K562 (cell line): ENCODE results near the gene SIRPB2. TPM values are rescaled to one million over a fixed set of nuclear protein-coding genes. Genes with fewer than 3 reads are reported as not detected.

Experiments
- ATAC-seq: fragments of 200-7000 bp; cut with Tn5 transposase; 3 replicates; pipeline ENCODE4 v1.9.1; 2020; ENCODE audit warnings: moderate library complexity
- BruUV-seq: library from RNA; stranded (reverse); fragments of 400-500 nt; replicated peaks from 2 replicates; lab custom pipeline; 2021; lab: Mats Ljungman, UMichigan
- CTCF ChIA-PET: fragments of 300-600 bp; formaldehyde crosslinking; extraction: SDS; loops from one replicate; lab custom pipeline; 2021; ENCODE audit warnings: low intra/inter-chr PET ratio; lab: Yijun Ruan, JAX
- POLR2A ChIA-PET: fragments of 300-600, 350-650 bp; sonication (Branson Sonifier 250); formaldehyde crosslinking; extraction: SDS; loops from one replicate; lab custom pipeline; 2021; ENCODE audit warnings: antibody characterized with exemption, inconsistent platforms; lab: Yijun Ruan, JAX
- DNase-seq, 4 experiments: peaks; one replicate each; pipeline versions ENCODE4 v3.0.0 to v3.0.0-alpha.2; 2011 to 2018; ENCODE audit warnings: low spot score in 3 of 4, mixed read lengths in 3 of 4; ENCODE audit errors: extremely low read depth in 1 of 4
- FAIRE-seq: peaks from 2 replicates; lab custom pipeline; 2011; peaks lifted over from hg19 to GRCh38; lab: Jason Lieb, UNC
- H2AFZ ChIP-seq: 2 replicates; pipeline ENCODE4 v1.6.0; 2011; ENCODE audit warnings: low read depth, low read length, control low read depth, inconsistent platforms
- H3K27ac ChIP-seq: fragments of 200-600 bp; 3 replicates; pipeline ENCODE4 v1.8.0; 2011; ENCODE audit warnings: low read depth, mild to moderate bottlenecking, control low read depth, inconsistent platforms, low read length, moderate library complexity, mixed read lengths; ENCODE audit errors: extremely low read depth
- H3K27me3 ChIP-seq, 2 experiments: fragments of 300-600 bp in 1 of 2; 2 replicates in 1 of 2; 3 replicates in 1 of 2; pipeline versions ENCODE4 v1.6.0 to v1.8.0; 2011; ENCODE audit warnings: inconsistent platforms in 2 of 2, low read length in 2 of 2, mild to moderate bottlenecking in 1 of 2, mixed read lengths in 1 of 2, moderate library complexity in 1 of 2; ENCODE audit not compliant: control insufficient read depth in 2 of 2, insufficient read depth in 2 of 2
- H3K36me3 ChIP-seq: fragments of 300-600 bp; 3 replicates; pipeline ENCODE4 v1.8.0; 2011; ENCODE audit warnings: mild to moderate bottlenecking, low read length, inconsistent platforms; ENCODE audit not compliant: control insufficient read depth, insufficient read depth
- H3K4me1 ChIP-seq, 2 experiments: fragments of 200-600 bp in 1 of 2; replicated peaks in 1 of 2; 2 replicates in 1 of 2; 3 replicates in 1 of 2; pipeline versions ENCODE4 v1.5.1 to v1.8.0; 2011; ENCODE audit warnings: inconsistent platforms in 2 of 2, low read length in 2 of 2, mild to moderate bottlenecking in 1 of 2, mixed read lengths in 1 of 2, moderate library complexity in 1 of 2; ENCODE audit not compliant: control insufficient read depth in 2 of 2, insufficient read depth in 2 of 2
- H3K4me2 ChIP-seq: 2 replicates; pipeline ENCODE4 v1.6.1; 2011; ENCODE audit warnings: low read length, control low read depth, inconsistent platforms, mixed read lengths; ENCODE audit not compliant: insufficient read depth
- H3K4me3 ChIP-seq: fragments of 200-600 bp; sonication (generic), shearing (Covaris generic); 2 replicates; pipeline ENCODE4 v1.5.1; 2016; ENCODE audit warnings: control low read depth, inconsistent platforms
- H3K79me2 ChIP-seq: fragments of 200-600 bp; 3 replicates; pipeline ENCODE4 v1.8.0; 2011; ENCODE audit warnings: low read length, inconsistent platforms; ENCODE audit not compliant: control insufficient read depth, insufficient read depth
- H3K9ac ChIP-seq, 2 experiments: 2 replicates each; pipeline versions ENCODE4 v1.6.0 to v1.6.1; 2011; ENCODE audit warnings: low read depth in 2 of 2, low read length in 2 of 2, control low read depth in 1 of 2, inconsistent platforms in 1 of 2, mild to moderate bottlenecking in 1 of 2, mixed read lengths in 1 of 2; ENCODE audit not compliant: insufficient read depth in 1 of 2
- H3K9me1 ChIP-seq: one replicate; pipeline ENCODE4 v1.6.0; 2011; ENCODE audit warnings: inconsistent platforms, mild to moderate bottlenecking, low read length, moderate library complexity; ENCODE audit not compliant: control insufficient read depth, insufficient read depth
- H3K9me3 ChIP-seq: replicated peaks from 2 replicates; pipeline ENCODE4 v1.5.1; 2011; ENCODE audit warnings: low read depth, low read length, inconsistent platforms; ENCODE audit not compliant: control insufficient read depth, insufficient read depth
- H4K20me1 ChIP-seq: replicated peaks from 2 replicates; pipeline ENCODE4 v1.6.1; 2011; ENCODE audit warnings: low read length, inconsistent platforms, mixed read lengths; ENCODE audit not compliant: control insufficient read depth, insufficient read depth
- ARHGAP35 ChIP-seq: fragments of 450-650 bp; IDR thresholded peaks from 2 replicates; pipeline ENCODE4 v1.6.1; 2018; ENCODE audit not compliant: partially characterized antibody
- CCNT2 ChIP-seq: IDR thresholded peaks from 2 replicates; pipeline ENCODE4 v1.6.1; 2011; ENCODE audit warnings: borderline replicate concordance, low read depth, mild to moderate bottlenecking, moderate library complexity, mixed read lengths, low read length; ENCODE audit not compliant: insufficient read length; ENCODE audit errors: extremely low read depth
- CREBBP ChIP-seq: IDR thresholded peaks from one replicate; pipeline ENCODE4 v1.6.1; 2012; ENCODE audit warnings: low read depth, mild to moderate bottlenecking, control low read depth, inconsistent platforms, low read length
- DACH1 ChIP-seq: fragments of 450-650 bp; IDR thresholded peaks from 2 replicates; pipeline ENCODE4 v1.6.1; 2018; ENCODE audit not compliant: partially characterized antibody
- HEY1 ChIP-seq: fragments of 250-450 bp; sonication (Bioruptor Pico); IDR thresholded peaks from 2 replicates; pipeline ENCODE4 v1.5.0; 2020; ENCODE audit warnings: mild to moderate bottlenecking, moderate library complexity, borderline replicate concordance
- JUND ChIP-seq, 2 experiments: IDR thresholded peaks; 2 replicates in 1 of 2; 3 replicates in 1 of 2; pipeline ENCODE4 v1.6.1; 2011; ENCODE audit warnings: borderline replicate concordance in 2 of 2, low read depth in 2 of 2, low read length in 2 of 2, improper control_type of control experiment in 1 of 2, missing biosample characterization in 1 of 2, missing genetic modification characterization in 1 of 2, missing genetic modification reagents in 1 of 2
- MECOM ChIP-seq: fragments of 250-450 bp; sonication (Bioruptor Pico); IDR thresholded peaks from 2 replicates; pipeline ENCODE4 v1.8.0; 2022; ENCODE audit warnings: inconsistent platforms
- OTX1 ChIP-seq: fragments of 450-650 bp; formaldehyde crosslinking; IDR thresholded peaks from 2 replicates; pipeline ENCODE4 v1.4.0; 2022; ENCODE audit warnings: mild to moderate bottlenecking
- PATZ1 ChIP-seq: fragments of 250-450 bp; sonication (Bioruptor Pico); IDR thresholded peaks from 2 replicates; pipeline ENCODE4 v1.5.0; 2020; ENCODE audit warnings: mild to moderate bottlenecking, borderline replicate concordance
- POLR2A ChIP-seq: fragments of 450-650 bp; conservative IDR thresholded peaks from 2 replicates; pipeline ENCODE4 v1.6.1; 2016
- POLR2H ChIP-seq: IDR thresholded peaks from 2 replicates; pipeline ENCODE4 v1.6.1; 2016; ENCODE audit warnings: missing genetic modification characterization, low read depth, mild to moderate bottlenecking, control low read depth, missing compliant biosample characterization, moderate library complexity
- ZBTB12 ChIP-seq: fragments of 250-450 bp; sonication (Bioruptor Pico); IDR thresholded peaks from 2 replicates; pipeline ENCODE4 v1.4.0; 2020
- ZFP36 ChIP-seq: fragments of 150-350 bp; IDR thresholded peaks from 2 replicates; pipeline ENCODE4 v1.6.1; 2018; ENCODE audit warnings: low read length, low read depth; ENCODE audit not compliant: partially characterized antibody
- ZNF165 ChIP-seq: fragments of 250-450 bp; sonication (Bioruptor Pico); IDR thresholded peaks from 2 replicates; pipeline ENCODE4 v1.4.0; 2020; ENCODE audit warnings: borderline replicate concordance
- ZNF589 ChIP-seq: fragments of 200-800 bp; sonication (Bioruptor generic); IDR thresholded peaks from 2 replicates; pipeline ENCODE4 v1.6.1; 2016; ENCODE audit warnings: low read depth, missing genetic modification characterization, missing compliant biosample characterization
- ZNF707 ChIP-seq: fragments of 250-450 bp; sonication (Bioruptor Pico); conservative IDR thresholded peaks from 2 replicates; pipeline ENCODE4 v1.8.0; 2022; ENCODE audit warnings: inconsistent platforms, mild to moderate bottlenecking, moderate library complexity
- WGBS: fragments of 100-300 bp; shearing (Covaris generic); methylation state at CpG from one replicate; pipeline ENCODE4 v1.1.6; 2016; ENCODE audit warnings: low coverage, mixed read lengths; ENCODE audit not compliant: insufficient coverage; ENCODE audit errors: missing lambda C conversion rate; 5-methylcytosine and 5-hydroxymethylcytosine counted together
- in situ Hi-C: fragments of 300-500 bp; cut with MboI; formaldehyde crosslinking; loops from 4 replicates; pipeline ENCODE4 v1.15.0; 2018; ENCODE audit warnings: inconsistent platforms, mixed read lengths
- intact Hi-C: fragments of 100-400 bp; cut with micrococcal nuclease; formaldehyde crosslinking; loops from 2 replicates; pipeline ENCODE4 v1.14.2; 2022
- polyA plus RNA-seq, 8 experiments: library from polyadenylated mRNA; depleted of rRNA in 4 of 8; stranded (reverse) in 5 of 8; unstranded in 3 of 8; fragments of >200 nt; fragmentation: Nextera tagmentation in 2 of 8; fragmentation: Illumina TruSeq in 1 of 8; extraction: Ambion mirVana in 2 of 8; extraction: Trizol in 1 of 8; gene quantifications; 2 replicates each; pipeline versions ENCODE4 v1.2.1 to v1.2.3, GENCODE V29; 2011 to 2014; ENCODE audit warnings: inconsistent platforms in 1 of 8, missing spikeins in 1 of 8
- total RNA-seq, 7 experiments: library from RNA; depleted of rRNA in 6 of 7; stranded (reverse); fragments of >200 nt in 6 of 7; fragmentation: Illumina TruSeq in 2 of 7; extraction: Trizol in 2 of 7; gene quantifications; 2 replicates each; pipeline versions ENCODE4 v1.2.1 to v1.2.3, GENCODE V29; 2011 to 2021; ENCODE audit warnings: low replicate concordance in 1 of 7

Gene SIRPB2
- total and polyA plus RNA-seq, 9 of the 15 experiments (the other 6 are each of a cell fraction or from before 2014, with no cell fraction given), result 0.07 TPM; not detected in 7

DNA sequence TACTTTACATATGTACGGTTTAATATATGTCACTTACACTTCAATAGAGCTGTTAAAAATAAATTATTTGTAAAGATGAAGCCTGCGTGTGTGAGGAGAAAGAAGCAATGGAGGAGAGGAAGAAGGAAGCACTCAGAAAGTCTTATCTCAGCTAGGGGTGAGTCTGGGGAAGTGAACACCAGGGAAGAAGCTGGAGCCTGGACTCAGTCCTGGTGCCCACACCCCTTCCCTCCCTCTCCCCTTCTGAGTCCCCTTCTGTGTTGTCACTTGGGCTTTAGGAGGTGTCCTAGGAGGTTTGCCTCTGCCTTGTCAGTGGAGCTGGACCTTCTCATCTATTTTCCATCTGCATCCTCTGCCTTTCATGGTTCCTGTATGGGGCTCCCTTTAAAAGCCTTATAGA, 1.9 kb downstream of the SIRPB2 start:
- in situ Hi-C loops, result no loop called here

DNA sequence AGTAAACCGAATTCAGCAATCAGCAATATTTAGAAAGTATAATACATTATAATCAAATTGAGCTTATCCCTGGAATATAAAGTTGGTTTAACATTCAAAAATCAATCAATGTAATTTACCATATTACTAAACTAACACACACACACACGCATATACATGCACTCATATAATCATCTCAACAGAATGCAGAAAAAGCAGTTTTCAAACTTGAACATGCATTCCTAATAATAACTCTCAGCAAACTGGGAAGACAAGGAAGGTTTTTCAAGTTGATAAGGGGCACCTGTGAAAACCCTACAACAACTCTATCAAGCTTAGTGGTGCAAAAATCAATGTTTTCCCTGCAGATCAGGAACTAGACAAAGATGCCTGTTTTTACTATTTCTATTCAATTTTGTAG, 4.7 kb downstream of the SIRPB2 start:
- POLR2A ChIA-PET, result no interaction called here
- H3K9me1 ChIP-seq, result no peaks in the 10 kb centered on the region
- DNase-seq (no peak), ATAC-seq (no peak)
- TF ChIP-seq ZFP36, result no peak
- no peak for TF ChIP-seq PATZ1
- TF ChIP-seq HEY1 (CRISPR knock-in tag), result no peak
- no peak for TF ChIP-seq JUND (IDR thresholded peaks at IDR 0.05; ENCODE audit: borderline replicate concordance, low read depth, low read length)
- TF ChIP-seq JUND (tag; IDR thresholded peaks at IDR 0.05; ENCODE audit: borderline replicate concordance, low read depth, low read length), result no peak
- no peak for TF ChIP-seq ZBTB12
- TF ChIP-seq, all 486 proteins: peak for 0
- Histone ChIP-seq H2AFZ (no peak overlapping the region), H4K20me1 (no peaks in the 10 kb centered on the region), H3K79me2 (no peaks in the 10 kb centered on the region), H3K9me3 (no peaks in the 10 kb centered on the region), H3K4me1 (no peaks in the 10 kb centered on the region), H3K9ac (no peak overlapping the region), H3K4me3 (no peak overlapping the region), H3K4me2 (no peak overlapping the region), H3K27me3 (peaks cover 0 to 14% of the 10 kb centered on the region in 2 experiments; a peak in 4 of 5 replicates), H3K36me3 (no peaks in the 10 kb centered on the region), H3K27ac (no peak overlapping the region)
- CTCF ChIA-PET, result no interaction called here
- intact Hi-C loops, result no loop called here
- WGBS, result 0% methylated on average over 2 of the region's 2 CpGs
- FAIRE-seq, result no peak
- BruUV-seq, result no TSS peak
- in situ Hi-C loops, result no loop called here

More for the DNA sequence above, 1.9 kb downstream of the SIRPB2 start:
- Histone ChIP-seq H3K4me2 (no peak overlapping the region), H3K9me1 (no peaks in the 10 kb centered on the region), H4K20me1 (no peaks in the 10 kb centered on the region), H3K27me3 (peaks cover 0 to 11% of the 10 kb centered on the region in 2 experiments; a peak in 2 of 5 replicates), H3K79me2 (no peaks in the 10 kb centered on the region), H3K4me1 (no peaks in the 10 kb centered on the region), H3K9ac (no peak overlapping the region), H2AFZ (no peak overlapping the region), H3K27ac (no peak overlapping the region), H3K36me3 (no peaks in the 10 kb centered on the region), H3K4me3 (no peak overlapping the region), H3K9me3 (no peaks in the 10 kb centered on the region)
- WGBS, result 0% methylated on average over 2 of the region's 2 CpGs
- POLR2A ChIA-PET, result no interaction called here
- FAIRE-seq, result no peak
- no peak for TF ChIP-seq ZNF707 (CRISPR knock-in tag)
- TF ChIP-seq ARHGAP35, result no peak
- no peak for TF ChIP-seq CCNT2
- no peak for TF ChIP-seq POLR2A
- no peak for TF ChIP-seq MECOM
- no peak for TF ChIP-seq ZNF165 (CRISPR knock-in tag)
- no peak for TF ChIP-seq POLR2H (tag)
- TF ChIP-seq OTX1 (CRISPR knock-in tag), result no peak
- TF ChIP-seq ZNF589 (CRISPR knock-in tag), result no peak
- TF ChIP-seq CREBBP, result no peak
- TF ChIP-seq DACH1, result no peak
- intact Hi-C loops, result no loop called here
- DNase-seq, result no peak
- no peak for ATAC-seq
- BruUV-seq, result no TSS peak
- CTCF ChIA-PET, result no interaction called here
